ENCODE results near the gene TNS3. TPM values are rescaled to one million over a fixed set of nuclear protein-coding genes. Genes with fewer than 3 reads are reported as not detected.

The TNS3 gene
- total RNA-seq, 3 donors from 2014 or later: 69.1 to 98.9 (median 69.9) TPM

DNA sequence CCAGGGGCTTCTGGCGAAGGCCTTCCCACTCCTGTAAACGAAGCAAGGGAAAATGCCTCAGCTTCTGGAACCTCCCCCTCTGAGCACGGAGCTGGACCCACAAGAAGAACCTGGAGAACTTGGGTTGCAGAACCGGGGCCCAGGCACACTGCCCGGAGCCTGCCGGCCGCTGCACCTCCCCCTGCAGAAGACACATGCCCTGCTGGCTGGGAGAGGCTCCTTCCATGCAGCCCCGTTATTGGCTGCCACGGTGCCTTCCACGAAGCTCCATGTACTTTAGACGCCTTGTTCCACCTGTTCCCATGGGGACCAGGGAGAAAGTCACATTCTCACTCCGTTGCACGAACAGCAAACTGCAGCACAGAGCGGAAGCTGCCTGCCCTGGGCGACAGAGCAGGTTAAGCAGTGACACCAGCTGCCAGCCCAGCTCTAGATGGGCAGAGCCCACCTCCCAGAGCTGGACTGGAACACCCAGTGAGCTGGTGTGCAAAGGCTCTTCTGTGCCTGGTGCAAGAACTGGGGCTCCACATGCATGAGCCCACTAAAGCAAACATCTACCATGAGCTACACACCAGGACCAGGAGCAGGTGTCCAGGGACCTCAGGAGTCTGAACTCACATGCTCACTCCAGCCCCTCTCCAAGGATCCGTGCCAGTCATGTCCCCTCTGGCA is 70.1 kb downstream of the TNS3 start:
- no peak for ATAC-seq
- Histone ChIP-seq H3K4me3 (no peak overlapping the region), H3K9me3 (no peaks in the 10 kb centered on the region), H3K36me3 (ENCODE audit: low read depth) (no peaks in the 10 kb centered on the region), H3K4me1 (ENCODE audit: low read depth) (peaks cover 16% of the 10 kb centered on the region)
- TF ChIP-seq, protein P1, sequence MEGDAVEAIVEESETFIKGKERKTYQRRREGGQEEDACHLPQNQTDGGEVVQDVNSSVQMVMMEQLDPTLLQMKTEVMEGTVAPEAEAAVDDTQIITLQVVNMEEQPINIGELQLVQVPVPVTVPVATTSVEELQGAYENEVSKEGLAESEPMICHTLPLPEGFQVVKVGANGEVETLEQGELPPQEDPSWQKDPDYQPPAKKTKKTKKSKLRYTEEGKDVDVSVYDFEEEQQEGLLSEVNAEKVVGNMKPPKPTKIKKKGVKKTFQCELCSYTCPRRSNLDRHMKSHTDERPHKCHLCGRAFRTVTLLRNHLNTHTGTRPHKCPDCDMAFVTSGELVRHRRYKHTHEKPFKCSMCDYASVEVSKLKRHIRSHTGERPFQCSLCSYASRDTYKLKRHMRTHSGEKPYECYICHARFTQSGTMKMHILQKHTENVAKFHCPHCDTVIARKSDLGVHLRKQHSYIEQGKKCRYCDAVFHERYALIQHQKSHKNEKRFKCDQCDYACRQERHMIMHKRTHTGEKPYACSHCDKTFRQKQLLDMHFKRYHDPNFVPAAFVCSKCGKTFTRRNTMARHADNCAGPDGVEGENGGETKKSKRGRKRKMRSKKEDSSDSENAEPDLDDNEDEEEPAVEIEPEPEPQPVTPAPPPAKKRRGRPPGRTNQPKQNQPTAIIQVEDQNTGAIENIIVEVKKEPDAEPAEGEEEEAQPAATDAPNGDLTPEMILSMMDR (IDR thresholded peaks at IDR 0.05): no peak
- intact Hi-C loops (cut with DNase I, micrococcal nuclease): no loop called here
- DNase-seq: peak in 1 of 3 donors; percentile 17

DNA sequence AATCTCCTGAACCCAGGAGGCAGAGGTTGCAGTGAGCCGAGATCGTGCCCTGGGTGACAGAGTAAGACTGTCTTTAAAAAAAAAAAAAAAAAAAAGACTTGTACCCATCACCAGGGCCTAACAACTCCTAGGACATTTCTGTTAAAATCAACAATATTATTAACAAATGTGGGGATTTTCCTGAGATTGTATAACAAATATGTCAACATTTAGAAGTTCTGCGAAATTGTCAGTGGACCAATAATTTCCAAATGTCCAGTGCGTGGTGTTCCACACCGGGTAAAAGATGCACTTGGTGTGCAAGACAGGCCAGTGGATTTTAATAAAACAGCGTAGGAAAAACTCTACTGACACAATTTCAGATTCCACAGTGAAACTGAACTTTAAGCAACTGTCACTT is 71.1 kb downstream of the TNS3 start:
- no peaks in the 10 kb centered on the region for H3K36me3 ChIP-seq (ENCODE audit: low read depth)
- H3K4me1 ChIP-seq (ENCODE audit: low read depth): peaks cover 9% of the 10 kb centered on the region
- TF ChIP-seq, protein P1 (IDR thresholded peaks at IDR 0.05): no peak
- no peaks in the 10 kb centered on the region for H3K9me3 ChIP-seq
- DNase-seq (no peak), ATAC-seq (no peak)
- intact Hi-C loops (cut with DNase I, micrococcal nuclease): no loop called here
- H3K4me3 ChIP-seq: no peak overlapping the region

DNA sequence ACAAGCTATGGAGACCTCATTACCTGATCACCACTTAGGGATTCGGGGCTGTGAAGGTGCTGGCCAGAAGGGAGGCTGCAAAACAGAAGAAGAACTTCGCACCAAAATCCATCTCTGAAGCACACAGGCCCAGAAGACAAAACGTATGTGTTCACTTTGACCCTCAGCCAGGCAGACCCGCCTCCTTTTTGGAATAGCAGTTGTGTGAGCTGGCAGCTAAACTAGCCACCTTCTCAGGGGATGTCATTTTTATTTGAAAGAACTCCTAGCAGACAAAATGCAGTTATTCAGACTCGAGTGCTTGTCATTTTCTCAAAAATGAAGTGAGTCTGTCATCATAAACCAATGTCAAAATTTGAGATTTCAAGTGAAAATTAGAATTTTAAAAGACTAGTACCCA is 71.7 kb downstream of the TNS3 start:
- peaks cover 9% of the 10 kb centered on the region for H3K4me1 ChIP-seq (ENCODE audit: low read depth)
- intact Hi-C loops (cut with DNase I, micrococcal nuclease): no loop called here
- DNase-seq (no peak), ATAC-seq (no peak)
- H3K36me3 ChIP-seq (ENCODE audit: low read depth): no peaks in the 10 kb centered on the region
- H3K4me3 ChIP-seq: no peak overlapping the region
- TF ChIP-seq, protein P1 (IDR thresholded peaks at IDR 0.05): no peak
- H3K9me3 ChIP-seq: no peaks in the 10 kb centered on the region

DNA sequence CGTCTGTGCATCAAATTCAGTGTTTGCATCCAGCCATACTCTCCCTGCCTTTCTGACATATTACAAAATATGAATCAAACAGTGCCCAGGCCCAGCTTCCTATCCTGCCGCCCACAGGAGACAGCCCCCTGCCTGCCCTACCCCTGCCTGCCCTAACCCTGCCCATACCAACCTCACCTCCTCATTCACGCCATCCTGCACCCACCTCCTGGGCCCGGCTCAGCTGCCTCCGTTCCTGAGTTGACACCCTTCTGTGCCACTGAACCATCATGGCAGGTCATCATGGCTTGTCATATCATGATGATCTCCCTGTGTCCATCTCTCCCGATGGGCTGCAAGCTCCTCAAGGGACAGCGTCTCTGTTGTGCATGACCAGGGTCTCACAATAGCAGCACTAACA is 72.3 kb downstream of the TNS3 start:
- ATAC-seq: no peak
- H3K4me1 ChIP-seq (ENCODE audit: low read depth): peaks cover 9% of the 10 kb centered on the region
- no peaks in the 10 kb centered on the region for H3K9me3 ChIP-seq
- TF ChIP-seq, protein P1 (IDR thresholded peaks at IDR 0.05): no peak
- intact Hi-C loops (cut with DNase I, micrococcal nuclease): no loop called here
- H3K36me3 ChIP-seq (ENCODE audit: low read depth): no peaks in the 10 kb centered on the region
- H3K4me3 ChIP-seq: no peak overlapping the region
- peak in 1 of 3 donors; percentile 9 for DNase-seq

DNA sequence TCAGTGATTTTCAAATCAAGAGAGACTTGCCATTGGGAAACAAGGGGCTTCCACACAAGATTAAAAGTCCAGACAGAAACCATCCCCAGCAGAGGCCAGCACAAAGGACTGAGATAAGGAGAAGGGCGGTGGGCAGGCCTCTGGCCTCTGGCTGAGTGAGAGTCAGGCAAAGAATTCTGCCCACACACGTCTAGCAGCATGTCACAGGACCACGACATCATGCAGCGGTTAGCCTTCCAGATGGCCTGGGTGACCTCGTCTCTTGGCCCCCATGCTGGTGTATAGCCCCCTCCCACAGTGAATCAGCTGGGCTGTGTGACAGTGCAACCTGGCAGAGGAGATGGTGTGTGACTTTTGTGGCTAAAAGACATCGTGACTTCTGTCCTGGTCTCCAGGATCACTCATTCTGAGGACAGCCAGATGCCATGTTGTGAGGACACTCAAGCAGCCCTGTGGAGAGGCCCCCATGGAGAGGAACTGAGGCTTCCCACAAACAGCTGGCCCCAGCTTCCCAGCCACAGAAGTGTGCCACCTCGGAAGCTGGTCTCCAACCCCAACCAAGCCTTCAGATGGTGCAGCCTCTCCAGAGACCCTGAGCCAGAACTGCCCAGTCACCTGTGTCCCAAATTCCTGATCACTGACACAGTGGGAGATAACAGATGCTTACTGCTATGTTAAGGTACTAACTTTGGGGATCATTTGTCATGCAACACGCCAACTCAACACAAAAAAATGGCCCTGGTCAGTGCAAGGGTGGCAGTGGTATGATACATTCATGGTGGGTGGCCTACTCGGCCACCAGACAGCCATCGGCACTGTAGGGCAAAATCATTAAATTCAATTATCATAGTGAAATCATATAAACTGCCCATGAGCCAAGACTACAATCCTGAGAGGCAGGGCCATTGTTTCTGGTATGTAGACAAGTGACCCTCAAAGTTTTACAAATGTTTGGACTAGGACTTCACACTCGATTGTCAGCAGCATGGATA is 73.2 kb downstream of the TNS3 start:
- Histone ChIP-seq H3K4me3 (no peak overlapping the region), H3K4me1 (ENCODE audit: low read depth) (peaks cover 2% of the 10 kb centered on the region), H3K36me3 (ENCODE audit: low read depth) (no peaks in the 10 kb centered on the region), H3K9me3 (no peaks in the 10 kb centered on the region)
- TF ChIP-seq, protein P1 (IDR thresholded peaks at IDR 0.05): no peak
- intact Hi-C loops (cut with DNase I, micrococcal nuclease): no loop called here
- DNase-seq (peak in 1 of 3 donors; percentile 14), ATAC-seq (no peak)

Data from mucosa of descending colon (tissue), 3 donors.